IgD-negative memory B cell (primary cell): ENCODE data around the gene RADIL. TPM values are rescaled to one million over a fixed set of nuclear protein-coding genes. Genes with fewer than 3 reads are reported as not detected.

ENCODE experiments used
- H3K27ac Mint-ChIP-seq, 3 donors: one replicate each; pipeline ENCODE4 v1.8.0; 2020 to 2022; ENCODE audit warnings: mild to moderate bottlenecking in 3 of 3, mixed read lengths in 3 of 3, moderate library complexity in 1 of 3
- H3K27me3 Mint-ChIP-seq: one replicate; pipeline ENCODE4 v1.8.0; 2021; ENCODE audit warnings: mixed read lengths
- H3K36me3 Mint-ChIP-seq: one replicate; pipeline ENCODE4 v1.8.0; 2020; ENCODE audit warnings: mild to moderate bottlenecking, mixed read lengths
- H3K4me1 Mint-ChIP-seq, 3 donors: one replicate each; pipeline ENCODE4 v1.8.0; 2020 to 2022; ENCODE audit warnings: mixed read lengths in 3 of 3, mild to moderate bottlenecking in 1 of 3
- H3K4me3 Mint-ChIP-seq, 4 donors: one replicate each; pipeline ENCODE4 v1.8.0; 2020 to 2022; ENCODE audit warnings: mild to moderate bottlenecking in 4 of 4, mixed read lengths in 4 of 4, moderate library complexity in 3 of 4
- H3K9me3 Mint-ChIP-seq, 3 donors: one replicate each; pipeline ENCODE4 v1.8.0; 2020 to 2021; ENCODE audit warnings: mixed read lengths in 3 of 3, mild to moderate bottlenecking in 1 of 3
- polyA plus RNA-seq: library from polyadenylated mRNA; unstranded; fragments of 300-500 nt; fragmentation: Illumina TruSeq; gene quantifications from one replicate; pipeline ENCODE4 v1.2.3, GENCODE V29; 2021

RADIL gene
- polyA plus RNA-seq, 1 donor from 2014 or later, result not detected

DNA sequence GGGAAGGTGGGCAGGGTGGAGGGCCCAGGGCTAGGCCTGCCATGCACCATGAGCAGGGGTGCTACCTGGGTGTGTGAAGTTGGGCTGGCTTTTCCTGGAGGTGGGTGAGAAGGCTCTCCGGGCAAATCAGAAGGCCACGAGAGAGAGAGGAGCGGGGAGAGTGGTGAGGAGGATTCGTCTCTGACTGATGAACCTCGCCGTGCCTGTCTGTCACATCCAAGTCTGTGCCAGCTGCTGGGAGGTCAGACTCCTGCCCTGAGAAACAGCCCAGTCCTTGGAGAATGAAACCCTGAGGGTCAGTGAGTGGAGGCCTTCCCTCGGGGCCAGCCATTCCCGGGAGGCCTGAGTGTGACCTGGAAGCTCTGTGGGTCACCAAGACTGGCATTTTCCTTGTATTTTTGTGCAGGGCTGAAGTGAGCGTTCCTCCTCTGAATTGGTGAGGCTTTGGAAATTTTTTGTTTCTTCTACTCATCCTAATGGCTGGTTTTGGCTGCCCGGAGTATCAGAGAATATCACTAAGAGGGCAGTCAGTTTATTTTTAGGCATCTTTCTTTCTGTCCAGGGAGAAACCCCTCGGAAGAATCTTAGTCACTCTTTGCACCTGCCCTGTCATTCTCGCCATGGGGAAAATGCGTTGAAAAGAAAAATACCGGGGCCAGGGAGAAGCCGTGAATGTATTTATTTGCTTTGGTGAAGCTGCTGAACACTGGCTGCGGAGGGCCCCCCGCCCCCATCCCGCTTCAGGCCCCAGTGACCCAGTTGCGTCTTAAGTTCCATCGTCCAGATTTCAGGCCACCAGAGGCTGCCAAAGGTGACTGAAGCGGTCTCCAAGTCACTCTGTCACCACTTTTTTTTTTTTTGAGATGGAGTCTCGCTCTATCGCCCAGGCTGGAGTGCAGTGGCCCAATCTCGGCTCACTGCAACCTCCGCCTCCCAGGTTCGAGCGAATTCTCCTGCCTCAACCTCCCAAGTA, 114.6 kb downstream of the RADIL start:
- H3K36me3 Mint-ChIP-seq, result no peaks in the 10 kb centered on the region
- no peaks in the 10 kb centered on the region for H3K9me3 Mint-ChIP-seq
- H3K27ac Mint-ChIP-seq, result peak overlapping the region in 1 of 3 donors; percentile 46
- peak overlapping the region in 1 of 4 donors; percentile 35 for H3K4me3 Mint-ChIP-seq
- peaks cover 0 to 5% (median 4%) of the 10 kb centered on the region in 3 donors for H3K4me1 Mint-ChIP-seq
- no peaks in the 10 kb centered on the region for H3K27me3 Mint-ChIP-seq

DNA sequence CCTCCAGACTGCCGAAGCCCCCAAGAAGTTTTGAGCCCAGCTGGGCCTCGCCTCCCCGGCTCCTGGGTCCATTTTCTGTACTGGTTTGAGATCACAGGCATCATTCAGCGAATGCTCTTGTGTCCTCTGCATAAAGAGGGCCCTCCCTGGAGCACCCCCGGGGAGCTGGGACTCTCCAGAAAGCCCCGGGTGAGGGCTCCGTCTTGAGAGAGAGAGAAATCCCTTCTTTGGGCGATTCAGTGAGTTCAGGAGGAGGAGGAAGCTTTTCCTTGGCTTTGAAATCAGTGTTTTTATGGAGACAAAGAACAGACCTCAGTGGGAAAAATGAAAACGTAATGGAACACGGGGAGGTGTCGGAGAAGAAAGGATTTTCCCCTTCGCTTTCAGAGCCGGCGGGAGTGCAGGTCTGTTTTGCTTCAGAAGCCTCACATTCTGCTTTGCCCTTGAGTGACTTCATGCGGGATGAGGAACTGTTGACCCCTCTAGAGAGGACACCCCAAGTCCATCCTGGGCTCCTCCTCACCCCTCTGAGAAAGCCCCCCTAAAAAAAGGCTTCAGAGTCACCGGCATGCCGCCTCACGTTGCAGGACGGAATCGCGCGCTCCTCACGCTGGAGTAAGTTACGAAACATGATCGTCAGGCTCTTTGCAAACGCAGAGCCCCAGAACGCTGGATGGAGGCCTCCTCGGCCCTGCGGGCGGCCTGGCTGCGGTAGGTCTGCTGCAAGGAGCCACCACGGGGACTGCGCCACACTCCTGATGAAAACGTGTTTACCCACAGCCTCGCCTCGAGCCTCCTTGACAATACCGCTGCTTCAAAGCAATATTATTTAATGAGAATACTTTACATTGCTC, 116.6 kb downstream of the RADIL start:
- Mint-ChIP-seq H3K27me3 (no peaks in the 10 kb centered on the region), H3K36me3 (no peaks in the 10 kb centered on the region), H3K27ac (no peak overlapping the region), H3K4me1 (peaks cover 0 to 2% (median 0%) of the 10 kb centered on the region in 3 donors), H3K9me3 (no peaks in the 10 kb centered on the region), H3K4me3 (peak overlapping the region in 1 of 4 donors; percentile 45)

DNA sequence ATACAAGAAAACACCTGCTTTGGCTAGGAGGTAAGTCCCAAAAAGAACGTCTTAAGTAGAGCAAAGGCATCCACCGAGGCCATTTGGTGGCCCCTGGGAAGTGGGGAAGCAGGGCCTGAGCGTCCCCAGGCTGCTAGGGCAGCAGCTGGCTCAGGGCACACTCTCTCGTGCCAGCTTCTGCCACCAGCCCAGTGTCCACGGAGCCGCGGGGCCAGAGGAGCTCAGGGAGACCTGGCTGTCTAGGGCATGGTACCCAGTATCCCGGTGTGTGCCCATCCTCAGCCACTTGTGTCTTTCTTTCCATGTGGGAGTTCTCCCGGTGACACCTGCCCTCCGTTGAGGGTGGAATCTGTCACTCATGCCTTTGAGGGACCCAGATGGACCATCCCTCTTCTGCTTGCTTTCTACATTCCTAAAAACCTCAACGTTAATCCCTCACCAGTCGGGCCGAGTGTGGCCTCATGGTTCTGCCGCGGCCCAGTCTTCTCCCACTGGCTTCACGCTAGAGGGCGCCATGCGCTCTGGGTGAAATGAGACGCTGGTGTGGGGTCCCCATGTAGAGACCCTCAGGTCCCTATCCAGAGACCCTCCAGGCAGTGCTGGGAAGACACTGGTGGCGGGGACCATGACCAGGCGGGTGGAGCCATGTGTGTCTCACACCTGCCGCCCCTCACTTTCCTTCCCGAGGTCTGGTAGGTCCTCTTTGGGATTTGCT, 117.6 kb downstream of the RADIL start:
- H3K27me3 Mint-ChIP-seq, result no peaks in the 10 kb centered on the region
- H3K4me1 Mint-ChIP-seq, result peaks cover 0 to 2% (median 0%) of the 10 kb centered on the region in 3 donors
- no peak overlapping the region for H3K27ac Mint-ChIP-seq
- no peaks in the 10 kb centered on the region for H3K36me3 Mint-ChIP-seq
- H3K9me3 Mint-ChIP-seq, result no peaks in the 10 kb centered on the region
- H3K4me3 Mint-ChIP-seq, result no peak overlapping the region

DNA sequence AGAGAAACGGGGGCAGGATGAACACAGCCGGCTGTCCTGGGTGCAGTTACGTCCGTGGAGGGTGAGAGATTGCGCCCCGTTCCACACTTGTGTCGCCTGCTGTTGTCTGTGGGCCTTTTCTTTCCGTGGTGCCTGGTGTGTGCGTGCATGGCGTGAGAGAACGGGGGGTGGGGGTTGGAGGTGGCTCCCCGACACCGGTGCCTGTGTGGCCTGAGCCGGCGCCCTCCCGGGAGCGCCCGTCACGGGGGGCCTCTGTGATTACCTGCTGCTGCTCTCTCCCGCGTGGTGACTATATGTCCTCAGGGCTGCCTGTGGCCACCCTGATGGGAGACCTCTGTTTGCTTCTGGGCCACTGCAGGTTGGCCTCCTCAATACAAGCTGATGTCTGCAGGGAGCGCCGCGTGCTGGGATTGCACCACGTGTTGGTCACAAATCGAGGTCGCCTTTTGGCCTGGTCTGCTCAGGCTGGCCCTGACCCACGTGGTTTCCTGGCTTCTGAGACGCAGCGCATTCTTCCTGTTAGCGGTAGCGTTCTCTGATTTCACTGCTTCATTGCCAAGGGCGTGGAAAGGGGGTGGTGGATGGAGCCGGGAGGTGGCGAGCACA, 119.0 kb downstream of the RADIL start:
- H3K36me3 Mint-ChIP-seq, result no peaks in the 10 kb centered on the region
- H3K4me3 Mint-ChIP-seq, result no peak overlapping the region
- H3K27ac Mint-ChIP-seq, result no peak overlapping the region
- H3K27me3 Mint-ChIP-seq, result no peaks in the 10 kb centered on the region
- H3K9me3 Mint-ChIP-seq, result no peaks in the 10 kb centered on the region
- H3K4me1 Mint-ChIP-seq, result no peaks in the 10 kb centered on the region

DNA sequence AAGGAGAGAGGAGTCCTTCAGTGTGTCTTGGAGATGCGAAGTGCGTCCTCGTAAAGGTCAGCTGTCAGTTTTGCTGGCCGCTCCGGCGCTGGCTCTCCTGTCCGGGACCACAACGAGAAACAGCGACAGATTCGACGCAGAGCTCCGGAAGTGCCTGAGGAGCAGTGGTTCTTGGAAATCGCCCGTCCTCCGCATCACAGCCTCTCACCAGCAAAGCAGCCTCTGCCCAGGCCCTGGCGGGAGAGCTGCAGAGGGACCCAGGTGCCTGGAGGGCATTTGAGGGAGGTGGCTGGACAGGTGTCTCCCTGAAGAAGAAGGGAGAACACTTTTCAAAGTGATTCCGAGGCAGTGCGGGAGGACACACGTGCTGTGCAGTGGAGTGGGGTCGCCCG, 119.7 kb downstream of the RADIL start:
- H3K27ac Mint-ChIP-seq, result no peak overlapping the region
- H3K4me3 Mint-ChIP-seq, result no peak overlapping the region
- H3K4me1 Mint-ChIP-seq, result no peaks in the 10 kb centered on the region
- H3K36me3 Mint-ChIP-seq, result no peaks in the 10 kb centered on the region
- H3K9me3 Mint-ChIP-seq, result no peaks in the 10 kb centered on the region
- H3K27me3 Mint-ChIP-seq, result no peaks in the 10 kb centered on the region

DNA sequence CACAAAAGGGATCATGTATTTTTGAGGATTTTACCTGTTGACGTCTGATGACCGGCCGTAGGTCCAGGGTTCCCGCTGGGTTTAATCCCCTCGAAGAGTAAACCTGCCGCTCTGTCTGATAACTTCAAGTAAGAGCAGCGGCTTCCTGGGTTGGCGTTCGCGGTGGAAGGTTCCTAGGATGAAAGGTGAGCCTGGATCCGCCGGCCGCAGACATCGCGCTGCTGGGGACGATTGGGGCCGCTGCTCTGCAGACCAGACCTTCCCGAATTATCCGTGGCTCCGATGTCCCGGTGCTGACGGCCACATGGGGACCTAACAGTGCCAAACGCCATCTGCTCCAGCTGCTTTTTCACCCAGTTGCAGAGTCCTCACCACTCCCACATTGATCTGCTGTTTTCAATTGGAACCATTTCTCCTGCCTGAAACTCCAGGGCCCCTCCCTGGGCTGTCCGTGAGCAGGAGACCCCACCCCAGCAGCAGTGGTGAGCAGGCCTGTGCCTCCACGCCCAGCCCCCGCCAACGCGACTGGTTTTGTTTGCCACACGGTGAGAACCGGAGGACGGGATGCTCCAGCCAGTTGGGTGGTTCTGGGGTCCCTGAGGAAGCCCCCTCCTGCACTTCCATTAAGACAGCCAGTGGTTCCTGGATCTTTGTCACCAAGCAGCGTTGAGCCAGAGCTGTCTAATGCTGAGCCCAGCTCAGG, 120.3 kb downstream of the RADIL start:
- Mint-ChIP-seq H3K4me3 (no peak overlapping the region), H3K36me3 (no peaks in the 10 kb centered on the region), H3K4me1 (no peaks in the 10 kb centered on the region), H3K27ac (no peak overlapping the region), H3K9me3 (no peaks in the 10 kb centered on the region), H3K27me3 (no peaks in the 10 kb centered on the region)

DNA sequence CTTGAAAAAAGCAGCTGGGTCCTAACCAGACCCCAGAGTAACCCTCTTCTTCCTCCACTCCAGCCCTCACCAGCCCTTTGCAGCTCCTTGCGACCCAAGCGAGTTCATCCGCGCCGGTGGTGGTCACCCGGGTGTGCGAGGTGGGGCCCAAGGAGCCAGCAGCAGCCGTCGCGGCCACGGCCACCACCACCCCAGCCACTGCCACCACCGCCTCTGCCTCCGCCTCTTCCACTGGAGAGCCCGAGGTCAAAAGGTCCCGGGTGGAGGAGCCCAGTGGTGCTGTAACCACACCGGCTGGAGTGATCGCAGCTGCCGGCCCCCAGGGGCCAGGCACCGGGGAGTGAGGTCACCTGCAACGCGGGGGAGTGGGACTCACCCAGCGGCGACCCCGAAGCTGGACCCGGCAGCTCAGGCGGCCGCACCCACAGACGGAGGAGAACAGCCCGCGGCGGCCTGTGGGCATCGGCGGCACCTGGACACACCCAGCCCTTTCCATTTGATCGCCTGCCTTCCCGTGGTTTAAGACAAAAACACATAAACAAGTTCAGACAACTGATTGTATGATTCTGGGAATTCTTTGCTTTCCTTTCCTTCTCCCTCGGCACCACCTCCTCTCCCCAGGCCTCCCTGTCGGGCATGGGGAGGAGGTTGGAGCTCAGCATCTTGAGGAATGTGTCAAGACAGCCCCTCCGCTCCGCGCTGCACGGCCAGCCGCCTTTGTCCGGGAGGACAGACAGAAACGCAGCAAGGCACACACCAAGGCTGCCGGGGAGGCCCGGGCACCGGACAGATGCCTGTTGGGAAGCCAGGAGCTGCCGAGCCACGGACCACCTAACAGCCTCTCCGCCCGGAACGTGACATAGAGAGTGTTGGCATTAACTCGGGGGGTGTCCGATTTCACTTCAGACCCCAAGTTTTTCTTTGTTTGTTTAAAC, 121.1 kb downstream of the RADIL start:
- no peaks in the 10 kb centered on the region for H3K36me3 Mint-ChIP-seq
- H3K4me1 Mint-ChIP-seq, result peaks cover 0 to 3% (median 0%) of the 10 kb centered on the region in 3 donors
- H3K27me3 Mint-ChIP-seq, result no peaks in the 10 kb centered on the region
- no peaks in the 10 kb centered on the region for H3K9me3 Mint-ChIP-seq
- peak overlapping the region in 1 of 3 donors; percentile 67 for H3K27ac Mint-ChIP-seq
- H3K4me3 Mint-ChIP-seq, result no peak overlapping the region

DNA sequence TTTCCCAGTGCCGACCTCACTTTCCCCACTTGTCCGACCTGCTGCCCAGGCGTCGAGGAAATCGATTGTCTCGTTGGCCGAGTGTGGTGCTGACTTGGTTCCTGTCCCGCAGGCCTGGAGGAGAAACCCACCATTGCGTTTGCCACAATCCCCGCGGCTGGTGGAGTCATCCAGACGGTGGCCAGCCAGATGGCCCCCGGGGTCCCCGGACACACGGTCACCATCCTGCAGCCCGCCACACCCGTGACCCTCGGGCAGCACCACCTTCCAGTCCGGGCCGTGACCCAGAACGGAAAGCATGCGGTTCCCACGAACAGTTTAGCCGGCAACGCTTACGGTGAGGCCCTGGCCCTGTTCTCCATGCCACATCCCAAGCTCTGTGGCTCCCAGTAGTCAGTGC, 122.6 kb downstream of the RADIL start:
- no peaks in the 10 kb centered on the region for H3K9me3 Mint-ChIP-seq
- H3K36me3 Mint-ChIP-seq, result no peaks in the 10 kb centered on the region
- H3K4me3 Mint-ChIP-seq, result no peak overlapping the region
- H3K27me3 Mint-ChIP-seq, result no peaks in the 10 kb centered on the region
- no peak overlapping the region for H3K27ac Mint-ChIP-seq
- H3K4me1 Mint-ChIP-seq, result peaks cover 0 to 3% (median 0%) of the 10 kb centered on the region in 3 donors

DNA sequence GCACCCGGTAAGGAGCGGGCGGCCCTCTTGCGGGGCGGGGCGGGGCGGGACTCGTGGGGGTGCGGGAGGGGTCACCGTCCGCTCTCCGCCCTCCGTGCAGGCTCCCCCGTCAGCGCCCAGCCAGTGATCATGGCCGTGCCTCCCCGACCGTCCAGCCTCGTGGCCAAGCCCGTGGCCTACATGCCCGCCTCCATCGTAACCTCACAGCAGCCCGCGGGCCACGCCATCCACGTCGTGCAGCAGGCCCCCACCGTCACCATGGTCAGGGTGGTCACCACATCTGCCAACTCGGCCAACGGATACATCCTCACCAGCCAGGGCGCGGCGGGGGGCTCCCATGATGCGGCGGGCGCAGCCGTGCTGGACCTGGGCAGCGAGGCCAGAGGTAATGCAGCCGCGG, 124.3 kb downstream of the RADIL start:
- peaks cover 0 to 3% (median 0%) of the 10 kb centered on the region in 3 donors for H3K4me1 Mint-ChIP-seq
- peaks cover 1% of the 10 kb centered on the region for H3K36me3 Mint-ChIP-seq
- no peaks in the 10 kb centered on the region for H3K9me3 Mint-ChIP-seq
- H3K27ac Mint-ChIP-seq, result no peak overlapping the region
- H3K27me3 Mint-ChIP-seq, result no peaks in the 10 kb centered on the region
- no peak overlapping the region for H3K4me3 Mint-ChIP-seq

DNA sequence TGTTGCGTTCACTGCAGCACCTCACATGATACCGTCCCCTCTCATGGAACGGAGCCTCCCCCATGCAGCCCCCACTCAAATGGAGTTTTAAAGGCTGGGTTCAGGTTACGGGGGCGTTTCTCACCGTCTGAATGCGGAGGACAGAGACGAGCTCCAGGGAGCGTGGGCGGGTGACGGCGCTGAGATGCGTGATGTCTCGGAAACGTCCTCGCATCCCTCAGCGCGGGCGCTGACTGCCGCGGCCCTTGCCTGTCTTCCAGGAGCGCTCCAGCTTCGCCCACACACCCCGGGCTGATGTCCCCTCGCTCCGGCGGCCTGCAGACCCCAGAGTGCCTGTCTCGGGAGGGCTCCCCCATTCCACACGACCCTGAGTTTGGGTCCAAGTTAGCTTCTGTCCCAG, 124.7 kb downstream of the RADIL start:
- Mint-ChIP-seq H3K36me3 (peaks cover 1% of the 10 kb centered on the region), H3K9me3 (no peaks in the 10 kb centered on the region), H3K4me1 (peaks cover 0 to 4% (median 1%) of the 10 kb centered on the region in 3 donors), H3K27ac (no peak overlapping the region), H3K4me3 (no peak overlapping the region), H3K27me3 (no peaks in the 10 kb centered on the region)

DNA sequence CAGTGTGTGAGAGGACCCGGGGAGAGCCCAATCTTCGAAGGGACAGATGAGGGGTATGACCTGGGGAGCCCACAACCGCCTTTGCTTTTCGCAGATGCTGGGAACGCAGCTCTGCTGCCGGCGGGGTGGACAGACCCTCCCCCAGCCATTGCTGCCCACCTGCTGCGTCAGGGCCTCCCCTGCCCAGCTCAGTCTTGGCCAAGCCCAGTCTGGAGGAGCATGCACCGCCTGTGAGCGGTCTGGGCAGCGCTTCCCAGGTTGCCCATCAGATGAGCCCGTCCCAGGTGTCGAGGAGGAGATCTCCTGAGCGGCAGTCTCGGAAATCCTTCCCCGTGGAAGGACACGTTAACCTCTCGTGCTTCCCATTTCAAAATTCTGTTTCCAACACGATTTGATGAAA, 125.4 kb downstream of the RADIL start:
- Mint-ChIP-seq H3K4me1 (peaks cover 0 to 5% (median 4%) of the 10 kb centered on the region in 3 donors), H3K27ac (no peak overlapping the region), H3K9me3 (no peaks in the 10 kb centered on the region), H3K36me3 (peaks cover 1% of the 10 kb centered on the region), H3K4me3 (no peak overlapping the region), H3K27me3 (no peaks in the 10 kb centered on the region)

DNA sequence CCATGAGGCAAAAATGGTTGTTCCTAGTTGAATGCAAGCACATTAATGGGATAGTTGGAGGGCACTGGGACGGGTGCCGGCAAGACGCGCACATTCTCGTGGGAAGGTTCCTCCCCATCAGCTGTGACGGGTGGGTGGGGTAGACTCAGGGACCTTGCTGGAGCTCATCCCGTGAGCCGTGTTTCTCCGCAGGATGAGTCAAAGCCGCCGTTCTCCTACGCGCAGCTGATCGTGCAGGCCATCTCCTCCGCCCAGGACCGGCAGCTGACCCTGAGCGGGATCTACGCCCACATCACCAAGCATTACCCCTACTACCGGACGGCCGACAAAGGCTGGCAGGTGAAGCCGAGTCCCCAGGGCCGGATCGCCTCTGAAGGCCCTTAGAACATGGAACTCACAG, 128.5 kb downstream of the RADIL start:
- peaks cover 1% of the 10 kb centered on the region for H3K36me3 Mint-ChIP-seq

DNA sequence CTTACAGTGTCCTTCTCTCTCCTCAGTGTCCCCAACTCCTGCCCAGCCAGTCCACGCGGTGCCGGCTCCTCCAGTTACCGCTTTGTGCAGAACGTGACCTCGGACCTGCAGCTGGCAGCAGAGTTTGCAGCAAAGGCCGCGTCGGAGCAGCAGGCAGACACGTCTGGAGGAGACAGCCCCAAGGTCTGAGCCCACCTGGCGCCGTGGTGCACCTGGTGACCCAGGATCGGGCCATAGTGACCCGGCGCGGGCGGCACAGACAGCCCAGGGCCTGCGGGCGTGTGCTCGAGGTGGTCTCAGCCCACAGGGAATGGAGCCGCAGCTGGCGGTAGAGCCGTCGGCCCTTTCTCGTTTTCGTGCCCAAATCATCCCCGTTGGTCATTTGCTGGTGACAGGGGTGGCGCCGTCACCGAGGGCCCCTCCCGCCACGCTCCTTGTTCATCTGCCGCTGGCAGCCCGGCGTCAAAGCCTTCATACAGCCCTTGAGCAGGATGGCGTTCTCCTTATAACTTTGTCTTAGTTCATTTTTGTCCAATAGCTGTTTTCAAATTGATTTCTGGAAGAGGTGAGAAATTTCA, 129.0 kb downstream of the RADIL start:
- no peak overlapping the region for H3K27ac Mint-ChIP-seq
- H3K36me3 Mint-ChIP-seq, result peaks cover 1% of the 10 kb centered on the region
- no peak overlapping the region for H3K4me3 Mint-ChIP-seq
- no peaks in the 10 kb centered on the region for H3K27me3 Mint-ChIP-seq
- H3K4me1 Mint-ChIP-seq, result peaks cover 0 to 9% (median 6%) of the 10 kb centered on the region in 3 donors
- H3K9me3 Mint-ChIP-seq, result no peaks in the 10 kb centered on the region

More for the DNA sequence above, 128.5 kb downstream of the RADIL start:
- H3K27ac Mint-ChIP-seq, result no peak overlapping the region
- peaks cover 0 to 9% (median 6%) of the 10 kb centered on the region in 3 donors for H3K4me1 Mint-ChIP-seq
- no peaks in the 10 kb centered on the region for H3K27me3 Mint-ChIP-seq
- no peak overlapping the region for H3K4me3 Mint-ChIP-seq
- no peaks in the 10 kb centered on the region for H3K9me3 Mint-ChIP-seq
